HG03575 (cell line): ENCODE data around the gene BGLAP.

Source experiments
- ATAC-seq: cut with Tn5 transposase; IDR thresholded peaks from one replicate; pipeline ENCODE4 v1.9.1; 2021; ENCODE audit not compliant: unreplicated experiment, insufficient number of reproducible peaks, low FRiP score; ENCODE audit errors: extremely low read depth

The BGLAP gene

DNA sequence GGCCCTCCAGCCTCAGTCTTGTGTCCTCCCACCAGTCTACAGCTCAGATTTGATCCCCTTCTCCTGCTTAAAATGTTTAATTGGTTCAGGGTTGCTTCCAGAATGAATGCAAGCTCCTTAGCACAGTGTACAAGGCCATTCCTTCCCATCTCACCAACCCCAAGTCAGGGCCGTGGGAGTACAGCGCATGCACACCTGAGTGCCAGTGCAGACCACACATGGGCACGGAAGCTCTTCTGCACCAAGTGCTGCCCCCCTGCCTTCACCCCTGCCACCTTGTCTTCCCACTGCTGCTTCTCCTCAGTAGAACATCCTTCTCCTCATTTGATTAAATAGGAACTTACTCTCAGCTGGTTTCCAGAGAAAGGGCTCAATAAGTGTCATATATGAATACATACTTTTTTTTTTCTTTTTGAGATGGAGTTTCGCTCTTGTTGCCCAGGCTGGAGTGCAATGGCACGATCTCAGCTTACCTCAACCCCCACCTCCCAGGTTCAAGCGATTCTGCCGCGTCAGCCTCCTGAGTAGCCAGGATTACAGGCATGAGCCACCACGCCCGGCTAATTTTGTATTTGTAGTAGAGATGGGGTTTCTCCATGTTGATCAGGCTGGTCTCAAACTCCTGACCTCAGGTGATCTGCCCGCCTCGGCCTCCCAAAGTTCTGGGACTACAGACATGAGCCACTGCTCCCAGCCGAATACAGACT is 19.8 kb upstream of the BGLAP start:
- ATAC-seq = no peak

- no peak for ATAC-seq
Measured at GRCh38 chr1:156225677-156226014, 16.3 kb upstream of the BGLAP start.

DNA sequence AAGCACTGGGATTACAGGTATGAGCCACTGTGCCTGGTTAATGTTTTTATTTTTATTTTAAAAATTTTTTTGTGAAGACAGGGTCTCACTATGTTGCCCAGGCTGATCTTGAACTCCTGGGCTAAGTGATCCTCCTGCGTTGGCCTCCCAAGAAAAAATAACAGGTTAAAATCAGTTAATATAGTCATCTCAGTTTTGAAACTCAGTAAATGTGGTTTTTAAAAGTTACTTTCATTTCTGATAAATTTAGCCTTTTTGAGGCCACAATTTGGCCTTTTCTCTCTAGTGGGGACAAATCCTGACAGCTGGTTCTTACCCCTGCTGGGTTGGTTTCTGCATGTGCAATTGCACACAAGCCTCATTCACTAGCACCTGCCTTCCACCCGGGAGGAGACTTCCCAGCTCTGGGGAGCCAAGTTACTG is 15.9 kb upstream of the BGLAP start:
- peak; percentile 46 for ATAC-seq

DNA sequence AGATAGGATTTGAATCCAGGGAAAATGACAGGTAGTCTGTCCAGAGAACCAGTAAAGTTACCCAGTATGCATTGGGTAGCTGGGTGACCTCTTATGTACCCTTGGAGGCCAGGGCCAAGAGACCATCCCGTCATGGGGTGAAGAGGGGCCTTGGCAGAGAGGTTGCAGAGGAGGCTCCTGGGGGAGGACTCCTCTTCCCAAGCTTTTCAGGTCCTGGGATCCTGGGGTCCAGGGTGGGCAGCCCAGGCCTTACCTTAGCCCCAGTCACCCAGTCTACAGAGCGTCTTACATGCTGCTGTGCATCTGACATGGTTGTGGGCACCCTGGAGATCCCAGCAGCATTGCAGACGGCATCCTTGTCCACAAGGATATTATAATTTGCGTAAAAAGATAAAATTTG is 15.2 kb upstream of the BGLAP start:
- ATAC-seq = no peak

GRCh38 chr1:156228501-156228900 is 13.5 kb upstream of the BGLAP start:
- ATAC-seq = no peak

GRCh38 chr1:156229809-156230472 is 12.0 kb upstream of the BGLAP start:
- no peak for ATAC-seq

DNA sequence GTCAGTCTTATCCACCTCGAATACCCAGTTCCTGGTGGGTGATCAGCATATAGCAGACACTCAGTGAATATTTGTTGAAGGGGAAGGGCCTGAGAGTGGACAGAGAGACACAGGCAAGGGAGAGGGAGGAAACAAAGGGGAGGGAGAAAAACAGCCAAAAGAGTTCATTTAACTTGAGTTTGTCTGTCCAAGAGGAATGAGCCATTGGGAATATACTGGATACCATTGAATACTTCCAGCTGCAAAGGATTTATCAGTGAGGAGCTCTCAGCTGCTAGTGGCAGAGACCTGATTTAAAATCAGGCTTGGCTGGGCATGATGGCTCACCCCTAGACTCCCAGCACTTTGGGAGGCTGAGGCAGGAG is 11.5 kb upstream of the BGLAP start:
- ATAC-seq = no peak

- ATAC-seq = no peak
Measured at GRCh38 chr1:156232201-156232894, 9.6 kb upstream of the BGLAP start.

- no peak for ATAC-seq
Measured at GRCh38 chr1:156233426-156234127, 8.4 kb upstream of the BGLAP start.

DNA sequence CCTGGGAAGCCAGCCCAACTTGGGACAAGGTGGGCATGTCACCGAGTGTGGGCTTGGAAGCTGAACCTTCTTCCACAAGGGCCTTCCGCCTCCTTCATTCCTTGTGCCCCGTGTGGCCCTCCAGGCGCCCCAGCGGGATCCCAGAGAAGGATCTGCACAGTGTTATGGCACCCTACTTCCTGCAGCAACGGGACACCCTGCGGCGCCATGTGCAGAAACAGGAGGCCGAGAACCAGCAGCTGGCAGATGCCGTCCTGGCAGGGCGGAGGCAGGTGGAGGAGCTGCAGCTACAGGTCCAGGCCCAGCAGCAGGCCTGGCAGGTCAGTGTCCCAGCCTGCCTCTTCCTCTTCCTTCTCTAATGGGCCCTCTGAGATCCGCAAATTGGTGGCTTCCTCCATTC is 5.8 kb upstream of the BGLAP start:
- ATAC-seq = no peak

- ATAC-seq = no peak
Measured at GRCh38 chr1:156238248-156238647, 3.7 kb upstream of the BGLAP start.

DNA sequence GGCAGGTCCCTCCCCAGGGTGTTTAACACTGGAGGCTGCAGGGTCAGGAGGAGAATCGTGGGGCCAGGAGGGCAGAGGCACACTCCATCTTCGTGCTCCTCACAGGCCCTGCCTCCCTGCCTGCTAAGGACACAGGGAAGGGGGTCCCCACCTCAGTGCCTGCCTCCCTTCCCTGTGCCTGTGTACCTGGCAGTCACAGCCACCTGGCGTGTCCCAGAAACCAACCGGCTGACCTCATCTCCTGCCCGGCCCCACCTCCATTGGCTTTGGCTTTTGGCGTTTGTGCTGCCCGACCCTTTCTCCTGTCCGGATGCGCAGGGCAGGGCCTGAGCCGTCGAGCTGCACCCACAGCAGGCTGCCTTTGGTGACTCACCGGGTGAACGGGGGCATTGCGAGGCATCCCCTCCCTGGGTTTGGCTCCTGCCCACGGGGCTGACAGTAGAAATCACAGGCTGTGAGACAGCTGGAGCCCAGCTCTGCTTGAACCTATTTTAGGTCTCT is 623 bp upstream of the BGLAP start:
- ATAC-seq = no peak

GRCh38 chr1:156242738-156243137 is 754 bp downstream of the BGLAP start:
- ATAC-seq = no peak

- ATAC-seq = no peak
Measured at GRCh38 chr1:156244126-156244525, 2.1 kb downstream of the BGLAP start.

DNA sequence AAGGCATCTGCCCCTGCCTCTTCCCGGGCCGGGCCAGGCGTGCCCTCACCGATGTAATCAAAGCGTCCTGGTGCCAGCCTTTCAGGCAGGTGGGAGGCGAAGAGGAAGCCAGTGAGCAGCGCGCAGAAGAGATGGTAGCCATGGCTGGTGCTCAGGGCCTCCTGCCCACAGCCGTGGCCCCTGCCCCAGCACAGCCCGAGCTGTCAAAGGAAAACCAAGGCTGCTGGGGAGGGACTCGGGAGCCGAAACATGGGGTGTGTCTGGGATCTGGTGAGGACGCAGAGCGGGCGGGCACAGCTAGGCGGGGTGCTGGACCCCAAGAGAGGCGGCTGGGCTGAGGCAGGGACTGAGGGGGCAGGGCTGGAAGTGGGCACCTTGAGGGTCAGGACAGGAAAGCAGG is 2.7 kb downstream of the BGLAP start:
- ATAC-seq = no peak

GRCh38 chr1:156245451-156246232 is 3.7 kb downstream of the BGLAP start:
- no peak for ATAC-seq

DNA sequence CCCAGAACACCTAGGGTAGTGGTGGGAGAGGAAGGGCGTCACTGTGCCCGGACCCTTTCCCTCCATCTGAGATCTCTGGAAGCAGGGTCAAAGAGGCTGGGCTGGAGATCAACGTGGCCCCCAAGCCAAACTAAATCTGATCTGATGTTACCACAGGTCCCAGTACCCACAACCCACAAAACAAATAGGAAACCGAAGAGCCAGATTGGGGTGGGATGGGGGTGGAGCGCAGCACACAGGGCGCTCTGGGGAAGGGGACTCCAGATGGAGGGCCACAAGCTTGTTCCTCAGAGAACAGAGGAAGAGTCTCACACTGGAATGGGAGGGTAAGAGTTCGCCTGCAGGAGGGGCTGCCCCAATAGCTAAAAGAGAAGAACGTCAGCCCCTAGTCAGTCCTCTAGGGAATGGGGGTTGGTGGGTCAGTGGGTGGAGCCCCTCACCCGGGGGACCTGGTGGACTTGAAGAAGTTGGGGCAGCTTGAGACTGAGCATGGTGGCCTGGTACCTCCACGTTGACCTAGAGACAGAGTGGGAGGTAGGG is 4.3 kb downstream of the BGLAP start:
- no peak for ATAC-seq

DNA sequence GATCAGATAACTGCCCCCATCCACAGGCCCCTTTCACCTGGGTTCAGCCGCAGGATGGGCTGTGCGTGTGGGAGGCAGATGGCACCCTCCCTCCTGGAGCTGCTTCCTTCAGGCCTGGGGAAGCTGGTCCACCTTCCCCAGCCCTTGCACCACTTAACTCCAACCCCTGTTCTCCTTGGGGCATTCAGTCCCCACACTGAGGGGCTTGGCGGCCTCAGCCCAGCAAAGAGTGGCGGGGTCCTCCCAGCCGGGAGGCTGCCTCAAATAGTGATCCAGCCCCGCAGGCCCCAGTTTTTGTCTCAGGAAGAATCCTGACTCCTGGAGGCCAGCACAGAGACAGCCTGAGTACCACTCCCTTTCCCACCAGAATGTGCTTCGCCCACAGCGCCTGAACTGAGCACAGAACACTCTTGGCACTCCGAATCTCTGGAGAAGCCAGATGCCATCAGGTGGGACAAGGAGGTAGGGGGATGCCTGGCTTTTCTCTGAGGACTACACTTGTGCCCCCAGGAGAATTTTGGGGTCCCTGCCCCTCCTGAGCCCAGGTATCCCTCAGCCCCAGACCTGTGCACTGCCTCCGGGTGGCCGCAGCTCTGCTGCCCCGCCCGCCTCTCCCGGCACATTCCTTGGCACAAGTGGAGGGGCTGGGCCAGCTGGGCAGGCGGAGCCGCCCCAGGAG is 4.9 kb downstream of the BGLAP start:
- ATAC-seq = no peak
